ENCODE data around the gene MORF4L2.
A peak's percentile ranks its signal among the peaks of the same experiment; 100 is the strongest.

Gene MORF4L2

DNA sequence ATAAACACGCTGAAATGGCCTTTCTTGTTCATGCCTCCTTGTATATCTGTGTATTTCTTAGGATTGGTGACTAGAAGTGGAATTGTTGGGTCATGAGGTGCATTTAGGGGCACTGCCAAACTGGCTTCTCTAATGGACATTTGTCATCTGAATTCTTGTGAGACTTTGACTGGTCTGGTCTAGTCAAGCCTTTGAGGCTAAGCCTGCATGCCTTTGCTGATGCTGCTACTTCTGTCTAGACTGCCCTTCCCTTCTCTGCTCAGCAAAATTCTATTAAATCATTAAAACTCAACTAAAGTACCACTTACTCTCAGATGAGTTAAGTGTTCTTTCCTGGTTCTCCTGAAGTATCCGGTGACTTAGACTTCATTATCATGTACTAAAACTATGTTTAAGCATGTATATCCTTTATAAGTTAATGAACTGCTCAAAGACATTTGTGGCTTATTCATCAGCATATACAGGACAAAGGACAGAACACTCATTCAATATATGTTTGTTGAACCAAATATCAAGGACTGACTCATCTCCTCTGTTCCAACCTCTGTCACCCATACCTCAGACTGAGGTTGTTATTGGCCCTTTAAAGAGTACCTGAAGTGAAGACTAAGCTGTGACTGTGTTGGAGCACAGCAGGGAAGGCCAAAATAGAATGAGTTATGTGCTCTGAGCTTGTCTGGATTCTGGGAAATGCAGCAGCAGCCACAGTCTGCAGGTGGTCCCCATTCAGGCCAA lies 48.7 kb downstream of the MORF4L2 start:
- DNase-seq (ENCODE audit: insufficient read length, low spot score), result no peak
- FAIRE-seq, result no peak

DNA sequence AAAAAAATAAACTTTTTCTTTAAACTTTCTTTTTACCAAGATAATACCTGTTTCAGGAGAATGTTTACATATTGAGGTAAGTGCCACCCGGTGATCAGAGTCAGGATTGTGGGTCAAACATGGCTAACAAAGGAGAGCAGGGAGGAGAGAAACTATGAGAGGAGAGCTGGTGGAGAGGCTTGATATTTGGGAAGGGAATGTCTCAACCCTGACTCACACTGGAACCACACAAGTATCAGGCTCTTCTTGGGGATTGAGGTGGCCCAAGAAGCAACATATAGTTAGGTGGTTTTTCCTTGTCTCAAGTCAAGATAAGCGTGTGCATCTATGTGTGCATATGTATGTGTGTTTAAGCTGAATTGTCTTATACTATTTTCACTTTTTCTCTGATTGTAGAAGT lies 51.1 kb downstream of the MORF4L2 start:
- DNase-seq (ENCODE audit: insufficient read length, low spot score) (no peak), FAIRE-seq (no peak)

DNA sequence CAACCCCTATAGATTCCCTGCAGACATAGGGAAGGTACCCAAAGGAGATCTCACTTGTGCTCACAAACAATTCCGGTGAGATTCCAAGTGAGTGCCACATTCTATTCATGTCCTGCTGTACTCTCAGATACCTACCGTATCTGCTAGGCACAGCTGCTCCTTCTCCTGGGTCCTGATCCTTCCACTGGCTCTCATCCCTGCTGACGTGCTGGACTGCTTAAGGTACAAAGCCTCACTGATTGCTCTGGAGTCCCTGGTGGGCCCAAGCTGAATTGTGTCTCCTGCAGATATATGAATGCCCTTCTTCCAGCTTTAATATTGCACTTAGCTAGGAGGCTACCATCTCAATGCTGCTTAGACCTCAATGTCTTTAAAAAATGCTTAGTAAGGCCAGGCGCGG lies 55.4 kb downstream of the MORF4L2 start:
- DNase-seq (ENCODE audit: insufficient read length, low spot score) (no peak), FAIRE-seq (no peak)

DNA sequence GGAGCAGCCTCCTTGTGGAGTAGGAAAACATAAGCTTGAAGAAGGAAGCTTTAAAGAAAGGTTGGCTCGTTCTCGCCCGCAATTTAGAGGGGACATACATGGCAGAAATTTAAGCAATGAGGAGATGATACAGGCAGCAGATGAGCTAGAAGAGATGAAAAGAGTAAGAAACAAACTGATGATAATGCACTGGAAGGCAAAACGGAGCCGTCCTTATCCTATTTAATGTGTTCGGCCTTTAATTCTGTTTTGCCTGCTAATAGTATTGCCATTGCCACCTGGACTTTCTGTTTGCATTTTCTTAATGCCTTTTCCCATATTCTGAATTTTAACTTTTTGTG lies 56.4 kb downstream of the MORF4L2 start:
- no peak for DNase-seq (ENCODE audit: insufficient read length, low spot score)
- FAIRE-seq, result no peak

DNA sequence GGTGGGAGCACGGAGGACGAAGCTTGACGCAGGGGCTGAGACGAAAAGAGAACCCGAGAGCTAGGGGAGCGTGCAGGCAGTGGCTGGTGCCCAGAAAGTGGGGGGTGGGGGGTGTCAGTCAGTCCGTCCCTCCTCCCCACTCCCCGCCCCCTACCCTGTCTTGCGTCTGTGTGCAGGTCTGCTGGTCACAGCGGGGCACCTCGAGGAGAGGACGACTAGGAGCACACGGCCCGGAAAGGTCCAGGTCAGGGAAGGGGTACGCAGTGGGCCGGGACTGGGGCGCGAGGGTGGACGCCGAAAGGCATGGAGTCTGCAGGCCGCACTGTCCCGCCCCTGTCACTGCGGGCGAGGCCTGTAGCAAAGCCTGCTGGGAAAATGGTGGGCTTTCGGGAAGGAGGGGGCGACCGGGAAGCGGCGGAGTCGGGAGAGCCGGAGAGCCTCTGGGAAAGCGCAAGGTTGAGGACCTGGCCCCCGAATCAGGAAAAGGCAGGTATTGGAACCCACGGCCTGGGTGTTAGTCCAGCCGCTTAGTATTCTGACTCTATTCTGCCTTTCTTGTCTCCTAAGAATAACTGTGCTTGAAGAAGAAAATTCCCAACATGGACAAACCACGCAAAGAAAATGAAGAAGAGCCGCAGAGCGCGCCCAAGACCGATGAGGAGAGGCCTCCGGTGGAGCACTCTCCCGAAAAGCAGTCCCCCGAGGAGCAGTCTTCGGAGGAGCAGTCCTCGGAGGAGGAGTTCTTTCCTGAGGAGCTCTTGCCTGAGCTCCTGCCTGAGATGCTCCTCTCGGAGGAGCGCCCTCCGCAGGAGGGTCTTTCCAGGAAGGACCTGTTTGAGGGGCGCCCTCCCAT lies 57.0 kb downstream of the MORF4L2 start:
- FAIRE-seq (no peak), DNase-seq (ENCODE audit: insufficient read length, low spot score) (peak; percentile 26)

DNA sequence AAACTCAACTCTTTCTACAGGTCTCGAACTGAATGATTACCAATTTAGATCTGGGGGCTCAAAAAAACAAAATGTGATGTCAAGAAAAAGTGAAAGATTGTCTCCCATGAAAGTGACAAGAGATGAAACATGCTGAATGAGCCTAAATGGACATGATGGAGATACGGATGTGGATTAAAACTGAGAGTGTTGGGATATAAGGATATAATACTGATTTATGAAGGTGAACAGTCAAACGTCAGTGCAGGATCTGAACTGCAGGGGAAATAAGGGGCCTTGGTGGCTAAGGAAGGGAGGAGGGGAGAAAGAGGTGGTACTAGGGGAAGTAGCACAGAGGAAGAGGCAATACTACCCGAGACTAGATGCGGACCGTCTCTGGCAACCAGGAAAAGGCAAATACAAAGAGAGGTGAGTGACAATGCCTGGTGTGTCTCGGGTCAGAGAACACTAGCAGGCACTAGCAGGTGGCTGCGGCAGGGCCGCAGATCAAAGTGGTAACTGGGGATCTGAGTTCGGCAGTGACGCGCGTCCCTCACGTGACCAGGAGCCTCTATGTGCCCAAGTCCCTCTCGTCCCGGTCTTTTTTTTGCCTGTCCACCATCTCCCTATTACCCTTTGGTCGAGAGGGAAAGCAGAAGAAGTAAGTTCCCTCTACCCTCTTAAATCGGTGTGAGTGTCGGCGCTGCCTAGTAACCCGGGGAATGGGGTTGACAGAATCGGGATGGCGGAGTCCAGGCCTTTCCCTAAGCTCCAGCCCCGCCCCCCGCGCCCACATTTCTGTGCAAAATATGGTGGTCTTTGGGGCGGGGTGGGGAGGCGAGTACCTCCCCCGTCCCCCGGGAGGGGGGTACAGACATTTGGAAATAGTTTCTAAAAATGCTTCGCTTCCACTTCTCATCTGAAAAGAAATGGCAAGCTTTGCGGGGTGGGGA lies 57.8 kb downstream of the MORF4L2 start, which contains the start of gene TCEAL1:
Gene TCEAL1, plus strand, starts transcription at position 590 of the 932 bp plus-strand sequence. CDS start 942 bp downstream, outside the sequence.
- DNase-seq (ENCODE audit: insufficient read length, low spot score), result no peak
- no peak for FAIRE-seq

DNA sequence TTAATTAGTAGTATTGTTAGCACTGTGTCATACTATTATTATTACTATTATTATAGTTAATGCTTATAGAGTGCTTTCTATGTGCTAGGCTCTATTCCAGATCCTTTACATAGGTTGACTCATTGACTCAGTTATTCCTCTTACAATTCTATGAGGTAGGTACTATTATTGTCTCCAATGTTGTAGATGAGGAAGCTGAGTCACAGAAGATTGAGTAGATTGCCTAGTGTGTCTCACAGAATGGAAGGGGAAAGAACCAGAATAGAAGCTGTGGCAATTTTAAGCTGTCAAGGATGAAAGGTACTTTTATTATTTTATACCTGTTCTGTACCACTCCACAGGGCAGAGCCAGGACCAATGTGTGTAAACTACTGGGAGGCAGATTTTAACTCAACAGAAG lies 59.6 kb downstream of the MORF4L2 start:
- DNase-seq (ENCODE audit: insufficient read length, low spot score) (no peak), FAIRE-seq (no peak)

All from HTR-8/SVneo (cell line).